Measurements from ENCODE around the gene GRB10. TPM values are rescaled to one million over a fixed set of nuclear protein-coding genes. Genes with fewer than 3 reads are reported as not detected.

GRB10 gene
- total RNA-seq, 4 donors from 2014 or later: 33.9 to 72.6 (median 41.8) TPM

GRCh38 chr7:50762337-50762736 is 20.4 kb downstream of the GRB10 start:
- H3K4me1 ChIP-seq: no peaks in the 10 kb centered on the region
- TF ChIP-seq CTCF (IDR thresholded peaks at IDR 0.05): no peak
- no peak for TF ChIP-seq POLR2A (IDR thresholded peaks at IDR 0.05)
- no peaks in the 10 kb centered on the region for H3K27me3 ChIP-seq

GRCh38 chr7:50761713-50762112 is 21.0 kb downstream of the GRB10 start:
- H3K9me3 ChIP-seq: no peaks in the 10 kb centered on the region
- no peaks in the 10 kb centered on the region for H3K27me3 ChIP-seq
- no peak overlapping the region for H3K27ac ChIP-seq
- H3K36me3 ChIP-seq: no peaks in the 10 kb centered on the region
- DNase-seq: no peak
- TF ChIP-seq CTCF (IDR thresholded peaks at IDR 0.05) (no peak), POLR2A (IDR thresholded peaks at IDR 0.05) (no peak)
- intact Hi-C loops (cut with DNase I; ENCODE audit: low total_unique reads): no loop called here
- H3K4me3 ChIP-seq: no peak overlapping the region
- no peaks in the 10 kb centered on the region for H3K4me1 ChIP-seq

More at GRCh38 chr7:50762337-50762736, 20.4 kb downstream of the GRB10 start:
- DNase-seq: no peak
- intact Hi-C loops (cut with DNase I; ENCODE audit: low total_unique reads): no loop called here
- Histone ChIP-seq H3K9me3 (no peaks in the 10 kb centered on the region), H3K27ac (no peak overlapping the region), H3K36me3 (no peaks in the 10 kb centered on the region), H3K4me3 (no peak overlapping the region)

GRCh38 chr7:50757703-50758390 is 24.8 kb downstream of the GRB10 start:
- no peaks in the 10 kb centered on the region for H3K9me3 ChIP-seq
- no peak for DNase-seq
- H3K27me3 ChIP-seq: no peaks in the 10 kb centered on the region
- no peak overlapping the region for H3K4me3 ChIP-seq
- H3K36me3 ChIP-seq: no peaks in the 10 kb centered on the region
- H3K27ac ChIP-seq: no peak overlapping the region
- H3K4me1 ChIP-seq: no peaks in the 10 kb centered on the region
- intact Hi-C loops (cut with DNase I; ENCODE audit: low total_unique reads): no loop called here
- TF ChIP-seq POLR2A (IDR thresholded peaks at IDR 0.05): no peak
- no peak for TF ChIP-seq CTCF (IDR thresholded peaks at IDR 0.05)

- Histone ChIP-seq H3K9me3 (no peaks in the 10 kb centered on the region), H3K27me3 (no peaks in the 10 kb centered on the region), H3K36me3 (no peaks in the 10 kb centered on the region), H3K4me3 (no peak overlapping the region), H3K27ac (no peak overlapping the region), H3K4me1 (no peaks in the 10 kb centered on the region)
- intact Hi-C loops (cut with DNase I; ENCODE audit: low total_unique reads): no loop called here
- DNase-seq: no peak
- TF ChIP-seq CTCF (IDR thresholded peaks at IDR 0.05): no peak
- no peak for TF ChIP-seq POLR2A (IDR thresholded peaks at IDR 0.05)
Observed at GRCh38 chr7:50756180-50756579, 26.5 kb downstream of the GRB10 start.

GRCh38 chr7:50754684-50755083 is 28.0 kb downstream of the GRB10 start:
- Histone ChIP-seq H3K27ac (no peak overlapping the region), H3K9me3 (no peaks in the 10 kb centered on the region), H3K36me3 (no peaks in the 10 kb centered on the region), H3K4me1 (no peaks in the 10 kb centered on the region), H3K4me3 (no peak overlapping the region), H3K27me3 (no peaks in the 10 kb centered on the region)
- intact Hi-C loops (cut with DNase I; ENCODE audit: low total_unique reads): no loop called here
- TF ChIP-seq POLR2A (IDR thresholded peaks at IDR 0.05): no peak
- TF ChIP-seq CTCF (IDR thresholded peaks at IDR 0.05): no peak
- no peak for DNase-seq

All from uterus (tissue), 4 donors.